Naive thymus-derived CD8-positive, alpha-beta T cell (primary cell): ENCODE measurements around the gene ASL. TPM values are rescaled to one million over a fixed set of nuclear protein-coding genes. Genes with fewer than 3 reads are reported as not detected.

Experiments
- ATAC-seq, 2 donors: fragments of 150-1000 bp; cut with Tn5 transposase in 1 of 2; sonication (Bioruptor Pico), chemical (Tn5 transposase) in 1 of 2; 1 replicate in 1 of 2; 2 replicates in 1 of 2; pipeline ENCODE4 v1.10.0; 2021; ENCODE audit warnings: mild to moderate bottlenecking in 2 of 2, moderate library complexity in 2 of 2
- POLR2A ChIA-PET: fragments of 350-600 bp; sonication (Branson Sonifier 250); formaldehyde crosslinking; loops from one replicate; lab custom pipeline; 2021; ENCODE audit warnings: antibody characterized with exemption; lab: Charles Lee
- DNase-seq, 10 donors: peaks; one replicate each; pipeline versions ENCODE4 v3.0.0 to v3.0.0-alpha.2; 2020 to 2022
- H3K27ac Mint-ChIP-seq, 10 donors: one replicate each; pipeline ENCODE4 v1.8.0; 2020 to 2022; ENCODE audit warnings: mild to moderate bottlenecking in 10 of 10, mixed read lengths in 10 of 10, moderate library complexity in 4 of 10, inconsistent platforms in 1 of 10
- H3K27me3 Mint-ChIP-seq, 5 donors: one replicate each; pipeline ENCODE4 v1.8.0; 2021 to 2022; ENCODE audit warnings: mixed read lengths in 5 of 5
- H3K36me3 Mint-ChIP-seq, 3 donors: one replicate each; pipeline ENCODE4 v1.8.0; 2020 to 2022; ENCODE audit warnings: mixed read lengths in 3 of 3, mild to moderate bottlenecking in 2 of 3, inconsistent platforms in 1 of 3
- H3K4me1 Mint-ChIP-seq, 4 donors: one replicate each; pipeline ENCODE4 v1.8.0; 2021 to 2022; ENCODE audit warnings: mixed read lengths in 4 of 4
- H3K4me3 Mint-ChIP-seq, 10 donors: one replicate each; pipeline ENCODE4 v1.8.0; 2020 to 2022; ENCODE audit warnings: mild to moderate bottlenecking in 10 of 10, mixed read lengths in 10 of 10, moderate library complexity in 6 of 10, inconsistent platforms in 1 of 10
- H3K9me3 Mint-ChIP-seq, 9 donors: one replicate each; pipeline ENCODE4 v1.8.0; 2020 to 2022; ENCODE audit warnings: mixed read lengths in 9 of 9, mild to moderate bottlenecking in 3 of 9, inconsistent platforms in 1 of 9, moderate library complexity in 1 of 9
- polyA plus RNA-seq, 3 donors: library from polyadenylated mRNA; unstranded; fragments of 300-500 nt; fragmentation: Illumina TruSeq; gene quantifications; one replicate each; pipeline ENCODE4 v1.2.3, GENCODE V29; 2021
- total RNA-seq, 8 experiments: library from RNA in 2 of 8; stranded (reverse) in 2 of 8; gene quantifications; one replicate each; pipeline ENCODE4 v1.2.3 and lab custom pipeline; 2021 to 2026

Gene ASL
- total and polyA plus RNA-seq, 5 experiments from 2014 or later, result 5.2 to 18.6 (median 13.0) TPM

- ATAC-seq, result no peak
- DNase-seq, result no peak
- Mint-ChIP-seq H3K36me3 (peaks cover 4 to 96% (median 17%) of the 10 kb centered on the region in 3 donors), H3K4me3 (no peak overlapping the region), H3K27ac (peak overlapping the region in 2 of 10 donors; percentile 21 to 27), H3K27me3 (no peaks in the 10 kb centered on the region), H3K4me1 (peaks cover 0 to 16% (median 13%) of the 10 kb centered on the region in 4 donors), H3K9me3 (no peaks in the 10 kb centered on the region)
- POLR2A ChIA-PET, result interaction anchor here (0.6 kb wide), 1 partner anchor 27 kb away, joined by 4 read pairs; no protein-coding TSS in a partner anchor
Observed at GRCh38 chr7:66138994-66139752, 63.6 kb downstream of the ASL start.

- H3K4me1 Mint-ChIP-seq, result peaks cover 0 to 18% (median 15%) of the 10 kb centered on the region in 4 donors
- no peaks in the 10 kb centered on the region for H3K9me3 Mint-ChIP-seq
- POLR2A ChIA-PET, result no interaction called here
- H3K36me3 Mint-ChIP-seq, result peaks cover 4 to 95% (median 14%) of the 10 kb centered on the region in 3 donors
- peak overlapping the region in 2 of 10 donors; percentile 46 to 60 for H3K27ac Mint-ChIP-seq
- DNase-seq (peak in 1 of 10 donors; percentile 8), ATAC-seq (no peak)
- H3K4me3 Mint-ChIP-seq, result no peak overlapping the region
- no peaks in the 10 kb centered on the region for H3K27me3 Mint-ChIP-seq
Observed at GRCh38 chr7:66140924-66141323, 65.3 kb downstream of the ASL start.

- peaks cover 9 to 96% (median 13%) of the 10 kb centered on the region in 3 donors for H3K36me3 Mint-ChIP-seq
- peaks cover 3 to 20% (median 17%) of the 10 kb centered on the region in 4 donors for H3K4me1 Mint-ChIP-seq
- ATAC-seq (no peak), DNase-seq (no peak)
- H3K27me3 Mint-ChIP-seq, result no peaks in the 10 kb centered on the region
- H3K27ac Mint-ChIP-seq, result peak overlapping the region in 1 of 10 donors; percentile 60
- no peaks in the 10 kb centered on the region for H3K9me3 Mint-ChIP-seq
- H3K4me3 Mint-ChIP-seq, result no peak overlapping the region
- POLR2A ChIA-PET, result no interaction called here
Observed at GRCh38 chr7:66142334-66142733, 66.7 kb downstream of the ASL start.

- no peaks in the 10 kb centered on the region for H3K9me3 Mint-ChIP-seq
- DNase-seq, result no peak
- peak overlapping the region in 4 of 10 donors; percentile 31 to 80 (median 54) for H3K27ac Mint-ChIP-seq
- ATAC-seq, result no peak
- H3K4me1 Mint-ChIP-seq, result peaks cover 3 to 20% (median 16%) of the 10 kb centered on the region in 4 donors
- H3K36me3 Mint-ChIP-seq, result peaks cover 9 to 96% (median 13%) of the 10 kb centered on the region in 3 donors
- POLR2A ChIA-PET, result no interaction called here
- H3K27me3 Mint-ChIP-seq, result no peaks in the 10 kb centered on the region
- no peak overlapping the region for H3K4me3 Mint-ChIP-seq
Observed at GRCh38 chr7:66142996-66143395, 67.4 kb downstream of the ASL start.

Other genes with a start within 250 kb of the ASL start
- 1 to 10 TPM; 7.8 to 9.8 TPM for gene VKORC1L1, start 202.7 kb upstream of the ASL start, total RNA-seq
- 1 to 10 TPM; 2.0 to 3.1 (median 3.1) TPM for gene VKORC1L1, start 202.7 kb upstream of the ASL start, polyA plus RNA-seq
- gene GUSB, start 93.6 kb upstream of the ASL start, total RNA-seq, result 10 to 100 TPM; 41.3 to 48.6 TPM
- 10 to 100 TPM; 36.6 to 53.9 (median 49.6) TPM for gene GUSB, start 93.6 kb upstream of the ASL start, polyA plus RNA-seq
- gene CRCP, start 39.0 kb downstream of the ASL start, total RNA-seq, result 10 to 100 TPM; 30.7 to 32.9 TPM
- gene CRCP, start 39.0 kb downstream of the ASL start, polyA plus RNA-seq, result 10 to 100 TPM; 29.5 to 37.9 (median 36.1) TPM
- gene TPST1, start 129.5 kb downstream of the ASL start, total RNA-seq, result 1 to 10 TPM; 5.6 to 7.8 TPM
- gene TPST1, start 129.5 kb downstream of the ASL start, polyA plus RNA-seq, result 10 to 100 TPM in 1 of 3 donors, 1 to 10 TPM in 2; 6.7 to 13.2 (median 8.3) TPM